CD4-positive, alpha-beta T cell treated with Interleukin-15 for 4 hours (primary cell): ENCODE data around the gene PSMD1.

Experiments used
- DNase-seq: peaks from one replicate; pipeline ENCODE4 v3.0.0-alpha.2; 2020; ENCODE audit warnings: low spot score

PSMD1 gene

DNA sequence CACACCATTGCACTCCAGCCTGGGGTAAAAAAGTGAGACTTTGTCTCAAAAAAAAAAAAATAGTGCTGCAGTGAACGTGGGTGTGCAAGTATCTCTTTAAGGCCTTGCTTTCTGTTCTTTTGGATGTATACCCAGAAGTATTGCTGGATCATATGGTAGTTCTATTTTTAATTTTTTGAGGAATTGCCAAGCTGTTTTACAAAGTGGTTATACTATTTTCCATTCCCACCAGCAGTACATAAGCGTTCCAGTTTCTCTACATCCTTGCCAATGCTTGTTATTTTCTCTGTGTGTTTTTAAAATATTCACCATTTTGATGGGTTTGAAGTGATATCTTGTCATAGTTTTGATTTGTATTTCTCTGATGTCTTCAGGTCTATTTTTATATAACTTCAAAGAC, 154.8 kb downstream of the PSMD1 start:
- no peak for DNase-seq

DNA sequence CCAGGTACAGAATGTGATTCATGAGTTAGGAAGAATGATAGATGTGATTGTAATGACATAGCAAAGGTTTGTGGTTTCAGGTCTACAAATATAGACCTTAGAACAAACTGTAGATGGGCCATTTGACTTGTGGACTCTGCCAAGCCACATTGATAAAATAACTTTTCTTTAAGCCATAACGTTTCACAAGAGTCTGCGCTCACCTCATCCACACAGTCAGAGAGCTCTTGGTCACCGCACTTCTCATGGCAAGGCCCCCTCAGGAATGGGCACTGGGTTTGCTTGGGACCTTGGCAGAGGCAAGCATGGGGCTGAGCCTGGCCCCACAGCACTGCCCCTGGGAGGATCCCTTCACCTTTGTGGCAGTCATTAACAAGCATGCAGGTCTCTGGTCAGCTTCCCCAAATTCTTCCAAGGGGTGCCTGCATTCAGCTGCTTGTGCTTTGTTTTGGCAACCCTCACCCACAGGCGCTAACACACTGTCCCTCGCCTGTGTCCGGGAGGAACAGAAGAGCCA, 155.7 kb downstream of the PSMD1 start:
- DNase-seq = no peak

GRCh38 chr2:231213931-231214642, 157.4 kb downstream of the PSMD1 start:
- no peak for DNase-seq

GRCh38 chr2:231218366-231218765, 161.7 kb downstream of the PSMD1 start:
- DNase-seq = no peak

DNA sequence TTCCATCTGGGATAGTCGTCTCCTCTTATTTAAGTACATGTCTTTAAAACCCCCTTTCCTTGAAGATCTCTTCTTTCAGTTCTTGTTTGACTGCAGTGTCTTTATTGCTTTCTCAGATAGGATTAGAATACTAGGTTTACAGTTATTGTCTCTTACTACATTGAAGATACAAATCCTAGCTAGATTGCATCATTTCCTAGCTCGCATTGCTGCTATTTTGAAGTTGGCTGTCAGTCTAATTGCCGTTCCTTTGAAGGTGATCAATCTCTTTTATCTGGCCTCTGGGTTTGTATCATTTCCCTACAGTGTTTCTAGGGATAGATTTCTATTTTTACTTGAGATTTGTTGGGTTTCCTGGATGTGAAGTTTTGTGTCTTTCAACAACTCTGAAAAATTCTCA, 162.6 kb downstream of the PSMD1 start:
- DNase-seq = no peak

- no peak for DNase-seq
Measured at GRCh38 chr2:231221761-231222160, 165.1 kb downstream of the PSMD1 start.
